Common myeloid progenitor, CD34-positive (primary cell): ENCODE data around the gene KRT1.

ENCODE experiments used
- CTCF ChIA-PET: fragments of 350-600 bp; sonication (Branson Sonifier 250); formaldehyde crosslinking; loops from one replicate; lab custom pipeline; 2021; ENCODE audit warnings: antibody characterized with exemption; lab: Charles Lee
- POLR2A ChIA-PET: fragments of 350-600 bp; sonication (Branson Sonifier 250); formaldehyde crosslinking; loops from one replicate; lab custom pipeline; 2021; ENCODE audit warnings: antibody characterized with exemption; lab: Charles Lee
- DNase-seq, 3 donors: peaks; one replicate each; pipeline versions ENCODE4 v3.0.0 to v3.0.0-alpha.2; 2013
- H3K27ac ChIP-seq, 2 experiments: 1 replicate in 1 of 2; 2 replicates in 1 of 2; pipeline ENCODE4 v1.7.0; 2013; ENCODE audit warnings: inconsistent platforms in 2 of 2, low read length in 2 of 2, mild to moderate bottlenecking in 2 of 2, low read depth in 1 of 2, moderate library complexity in 1 of 2; ENCODE audit not compliant: severe bottlenecking in 2 of 2, insufficient read depth in 1 of 2, poor library complexity in 1 of 2
- H3K27me3 ChIP-seq, 5 experiments: replicated peaks in 2 of 5; 1 replicate in 3 of 5; 2 replicates in 2 of 5; pipeline versions ENCODE4 v1.6.1 to v1.7.0; 2013; ENCODE audit warnings: low read length in 4 of 5, mild to moderate bottlenecking in 2 of 5, moderate library complexity in 2 of 5, inconsistent platforms in 1 of 5; ENCODE audit not compliant: insufficient read depth in 5 of 5, control insufficient read depth in 4 of 5
- H3K36me3 ChIP-seq, 4 experiments: 1 replicate in 2 of 4; 2 replicates in 2 of 4; pipeline versions ENCODE4 v1.6.1 to v1.7.0; 2013; ENCODE audit warnings: low read length in 3 of 4, control low read depth in 1 of 4, mild to moderate bottlenecking in 1 of 4; ENCODE audit not compliant: control insufficient read depth in 4 of 4, insufficient read depth in 4 of 4
- H3K4me1 ChIP-seq, 4 experiments: 1 replicate in 3 of 4; 2 replicates in 1 of 4; pipeline versions ENCODE4 v1.6.1 to v1.7.1; 2013; ENCODE audit warnings: low read length in 3 of 4, mild to moderate bottlenecking in 3 of 4, control low read depth in 1 of 4, inconsistent platforms in 1 of 4, moderate library complexity in 1 of 4; ENCODE audit not compliant: control insufficient read depth in 4 of 4, insufficient read depth in 4 of 4; ENCODE audit errors: control extremely low read depth in 1 of 4
- H3K4me3 ChIP-seq, 7 experiments: 1 replicate in 4 of 7; 2 replicates in 3 of 7; pipeline versions ENCODE4 v1.5.1 to v1.7.0; 2013; ENCODE audit warnings: mild to moderate bottlenecking in 7 of 7, low read length in 6 of 7, moderate library complexity in 6 of 7, inconsistent platforms in 2 of 7, low read depth in 2 of 7, control low read depth in 1 of 7; ENCODE audit not compliant: insufficient read depth in 4 of 7, control insufficient read depth in 1 of 7; ENCODE audit errors: extremely low read depth in 1 of 7
- H3K9me3 ChIP-seq, 5 experiments: 1 replicate in 4 of 5; 2 replicates in 1 of 5; pipeline versions ENCODE4 v1.6.1 to v1.7.1; 2013; ENCODE audit warnings: low read length in 4 of 5, mild to moderate bottlenecking in 2 of 5, inconsistent platforms in 1 of 5, low read depth in 1 of 5, moderate library complexity in 1 of 5; ENCODE audit not compliant: control insufficient read depth in 4 of 5, insufficient read depth in 2 of 5; ENCODE audit errors: control extremely low read depth in 1 of 5
- WGBS: methylation state at CpG from one replicate; pipeline ENCODE4 v1.1.5; 2013; ENCODE audit not compliant: insufficient coverage; 5-methylcytosine and 5-hydroxymethylcytosine counted together

The KRT1 gene

GRCh38 chr12:52627395-52628110 is 52.7 kb downstream of the KRT1 start:
- no peaks in the 10 kb centered on the region for H3K36me3 ChIP-seq
- POLR2A ChIA-PET = no interaction called here
- no peaks in the 10 kb centered on the region for H3K27me3 ChIP-seq
- CTCF ChIA-PET = no interaction called here
- H3K4me3 ChIP-seq = no peak overlapping the region
- H3K9me3 ChIP-seq = peaks cover 0 to 2% (median 0%) of the 10 kb centered on the region in 5 experiments
- 100% methylated on average over 1 of the region's 2 CpGs for WGBS
- no peak overlapping the region for H3K27ac ChIP-seq
- DNase-seq = no peak
- H3K4me1 ChIP-seq = peaks cover 14 to 38% (median 37%) of the 10 kb centered on the region in 4 experiments
